Transverse colon (tissue), 4 donors: ENCODE results near the gene CYB5D1. TPM values are rescaled to one million over a fixed set of nuclear protein-coding genes. Genes with fewer than 3 reads are reported as not detected.
A peak's percentile ranks its signal among the peaks of the same experiment; 100 is the strongest.

Experiments
- DNase-seq: peaks from one replicate; pipeline ENCODE4 v3.0.0-alpha.2; 2019
- H3K27ac ChIP-seq, 4 donors: fragments of 200-600 bp; sonication (generic); 2 replicates each; pipeline ENCODE4 v1.5.1; 2016 to 2018; ENCODE audit warnings: inconsistent platforms in 4 of 4
- H3K27me3 ChIP-seq: fragments of 200-600 bp; sonication (generic); 2 replicates; pipeline ENCODE4 v1.5.1; 2017; ENCODE audit warnings: inconsistent platforms
- H3K36me3 ChIP-seq, 4 donors: fragments of 200-600 bp; sonication (generic); 2 replicates each; pipeline ENCODE4 v1.5.1; 2017 to 2019; ENCODE audit warnings: inconsistent platforms in 4 of 4
- H3K4me1 ChIP-seq, 4 donors: fragments of 200-600 bp; sonication (generic); 2 replicates each; pipeline ENCODE4 v1.5.1; 2017 to 2020; ENCODE audit warnings: inconsistent platforms in 4 of 4
- H3K4me3 ChIP-seq, 4 donors: fragments of 200-600 bp; sonication (generic); 1 replicate in 1 of 4; 2 replicates in 3 of 4; pipeline versions ENCODE4 v1.5.1 to v1.6.1; 2017 to 2019; ENCODE audit warnings: inconsistent platforms in 4 of 4
- H3K9me3 ChIP-seq, 2 donors: fragments of 200-600 bp; sonication (generic); 2 replicates each; pipeline ENCODE4 v1.5.1; 2017 to 2019; ENCODE audit warnings: inconsistent platforms in 2 of 2
- CTCF ChIP-seq, 5 experiments: fragments of 200-600 bp in 3 of 5; fragments of 450-650 bp in 2 of 5; sonication (generic) in 3 of 5; IDR thresholded peaks; 1 replicate in 2 of 5; 2 replicates in 3 of 5; pipeline ENCODE4 v1.5.1; 2016 to 2017; ENCODE audit warnings: antibody characterized with exemption in 5 of 5, inconsistent platforms in 3 of 5, mild to moderate bottlenecking in 2 of 5, moderate library complexity in 1 of 5
- EP300 ChIP-seq: sonication (generic); formaldehyde crosslinking; IDR thresholded peaks from one replicate; pipeline ENCODE4 v1.6.1; 2017; ENCODE audit warnings: antibody characterized with exemption, low read depth
- POLR2A ChIP-seq: fragments of 450-650 bp; IDR thresholded peaks from one replicate; pipeline ENCODE4 v1.6.1; 2016; ENCODE audit warnings: antibody characterized with exemption, mild to moderate bottlenecking, moderate library complexity
- POLR2AphosphoS5 ChIP-seq, 3 donors: sonication (generic); formaldehyde crosslinking; IDR thresholded peaks; one replicate each; pipeline ENCODE4 v1.6.1; 2016; ENCODE audit warnings: antibody characterized with exemption in 3 of 3
- WGBS, 2 donors: methylation state at CpG; one replicate each; pipeline ENCODE4 v1.1.5; 2018; ENCODE audit warnings: low coverage in 1 of 2; 5-methylcytosine and 5-hydroxymethylcytosine counted together
- in situ Hi-C, 4 donors: fragments of 200-750 bp; cut with MboI; loops; one replicate each; pipeline versions ENCODE4 v1.15.0 to v1.15.1; 2017; ENCODE audit warnings: low sequenced_read_pairs in 3 of 4, low pct_ligation_motif_present in 1 of 4, low pct_unique_long_range_greater_than_20kb in 1 of 4
- intact Hi-C: fragments of 100-400 bp; cut with DNase I; formaldehyde crosslinking; loops from one replicate; pipeline ENCODE4 v1.15.1; 2023; ENCODE audit warnings: low total_unique reads
- total RNA-seq, 4 donors: library from RNA; depleted of rRNA; stranded (reverse); fragments of >200 nt; gene quantifications; one replicate each; pipeline ENCODE4 v1.1.0, GENCODE V29; 2016

CYB5D1 gene
- total RNA-seq, 4 donors from 2014 or later: 4.9 to 50.4 (median 9.6) TPM; not detected in 1

GRCh38 chr17:7836596-7837407, 21.0 kb upstream of the CYB5D1 start:
- Histone ChIP-seq H3K4me1 (peaks cover 37 to 75% (median 55%) of the 10 kb centered on the region in 4 donors), H3K9me3 (no peaks in the 10 kb centered on the region), H3K36me3 (no peaks in the 10 kb centered on the region), H3K27me3 (no peaks in the 10 kb centered on the region), H3K27ac (peak overlapping the region; percentile 97 to 99 (median 99)), H3K4me3 (peak overlapping the region; percentile 54 to 79 (median 67))
- intact Hi-C loops: no loop called here
- TF ChIP-seq POLR2AphosphoS5 (IDR thresholded peaks at IDR 0.05): peak; percentile 57 to 77 (median 75)
- TF ChIP-seq CTCF (IDR thresholded peaks at IDR 0.05): no peak
- TF ChIP-seq EP300: peak; percentile 93
- TF ChIP-seq POLR2A: no peak
- WGBS, 2 donors: 1 to 8% methylated on average over 4 to 19 of the region's 19 CpGs
- in situ Hi-C loops: no loop called here
- DNase-seq: peak; percentile 98

DNA sequence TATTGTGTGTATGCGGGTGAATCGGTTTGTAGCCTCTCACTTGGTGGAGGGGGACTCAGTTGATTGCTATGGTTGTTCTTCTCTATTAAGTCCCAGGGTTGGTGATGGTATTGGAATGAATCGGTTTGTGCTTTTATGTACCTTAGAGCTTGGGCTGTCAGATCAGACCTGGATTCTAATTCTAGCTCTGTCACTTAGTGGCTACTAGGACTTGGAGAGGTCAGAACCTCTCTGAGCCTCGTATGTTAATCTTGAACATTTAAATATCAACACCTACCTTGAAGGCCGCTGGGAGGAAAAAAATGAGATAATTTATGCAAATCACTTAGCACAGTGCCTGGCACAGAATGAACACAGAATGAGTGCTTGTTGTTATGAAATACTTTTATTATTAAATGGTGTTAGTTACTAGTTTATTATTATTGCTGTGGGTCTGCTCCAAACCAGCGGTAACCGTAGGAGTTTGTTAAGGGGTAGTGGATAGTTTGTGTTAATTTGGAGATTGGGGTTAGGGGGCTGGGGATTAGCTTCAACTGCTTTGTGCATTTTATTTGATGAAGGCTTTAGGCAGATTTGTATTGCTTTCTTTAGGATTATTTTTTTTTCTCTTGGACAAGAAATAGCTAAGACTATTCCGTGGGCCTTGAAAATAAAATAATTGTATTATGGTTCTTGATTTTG, 20.3 kb upstream of the CYB5D1 start:
- peak overlapping the region in 3 of 4 donors; percentile 20 to 79 (median 54) for H3K4me3 ChIP-seq
- intact Hi-C loops: no loop called here
- no peak for DNase-seq
- in situ Hi-C loops: no loop called here
- H3K36me3 ChIP-seq: no peaks in the 10 kb centered on the region
- peaks cover 37 to 79% (median 55%) of the 10 kb centered on the region in 4 donors for H3K4me1 ChIP-seq
- H3K27me3 ChIP-seq: no peaks in the 10 kb centered on the region
- 0 to 9% methylated on average over 5 to 8 of the region's 8 CpGs for WGBS, 2 donors
- no peaks in the 10 kb centered on the region for H3K9me3 ChIP-seq
- peak overlapping the region; percentile 97 to 99 (median 99) for H3K27ac ChIP-seq
- TF ChIP-seq POLR2A (peak; percentile 37), CTCF (IDR thresholded peaks at IDR 0.05) (peak in 2 of 5 experiments; percentile 15 to 25), POLR2AphosphoS5 (IDR thresholded peaks at IDR 0.05) (no peak)

GRCh38 chr17:7838090-7839075, 19.4 kb upstream of the CYB5D1 start:
- 17 to 22% methylated on average over 1 to 9 of the region's 12 CpGs for WGBS, 2 donors
- in situ Hi-C loops (no loop called here), intact Hi-C loops (no loop called here)
- TF ChIP-seq POLR2AphosphoS5 (IDR thresholded peaks at IDR 0.05) (no peak), POLR2A (no peak)
- H3K27me3 ChIP-seq: no peaks in the 10 kb centered on the region
- peaks cover 37 to 84% (median 51%) of the 10 kb centered on the region in 4 donors for H3K4me1 ChIP-seq
- peak; percentile 53 for DNase-seq
- H3K36me3 ChIP-seq: no peaks in the 10 kb centered on the region
- peak overlapping the region in 3 of 4 donors; percentile 11 to 79 (median 20) for H3K4me3 ChIP-seq
- no peaks in the 10 kb centered on the region for H3K9me3 ChIP-seq
- peak overlapping the region; percentile 97 to 99 (median 99) for H3K27ac ChIP-seq

- intact Hi-C loops: no loop called here
- H3K36me3 ChIP-seq: no peaks in the 10 kb centered on the region
- in situ Hi-C loops: no loop called here
- H3K27ac ChIP-seq: peak overlapping the region; percentile 97 to 99 (median 99)
- peak overlapping the region in 2 of 4 donors; percentile 20 to 79 for H3K4me3 ChIP-seq
- H3K27me3 ChIP-seq: no peaks in the 10 kb centered on the region
- DNase-seq: peak; percentile 88
- peaks cover 37 to 87% (median 49%) of the 10 kb centered on the region in 4 donors for H3K4me1 ChIP-seq
- WGBS, 2 donors: 66% methylated on average over 6 of the region's 6 CpGs; no CpG with 5 or more reads in 1 of the 2 donors
- no peaks in the 10 kb centered on the region for H3K9me3 ChIP-seq
- TF ChIP-seq POLR2AphosphoS5 (IDR thresholded peaks at IDR 0.05) (peak in 2 of 3 donors; percentile 37 to 79), CTCF (IDR thresholded peaks at IDR 0.05) (no peak)
Measured at GRCh38 chr17:7839190-7839875, 18.5 kb upstream of the CYB5D1 start.
